GM18520 (cell line): ENCODE data around the gene TCEANC2.
"Not testable (repeated sequence)": the region's sequence is repeated elsewhere in the genome, so short reads cannot be mapped to it uniquely, and the experiment has no call there.

Source experiments
- ATAC-seq: cut with Tn5 transposase; IDR thresholded peaks from one replicate; pipeline ENCODE4 v1.9.1; 2021; ENCODE audit not compliant: unreplicated experiment

Gene TCEANC2

GRCh38 chr1:54084794-54085193 is 31.4 kb downstream of the TCEANC2 start:
- no peak for ATAC-seq

- ATAC-seq = no peak
Observed at GRCh38 chr1:54086754-54087153, 33.3 kb downstream of the TCEANC2 start.

GRCh38 chr1:54088385-54088784 is 35.0 kb downstream of the TCEANC2 start:
- no peak for ATAC-seq

- ATAC-seq = no peak
Observed at GRCh38 chr1:54091666-54092065, 38.3 kb downstream of the TCEANC2 start.

GRCh38 chr1:54094001-54094729 is 40.8 kb downstream of the TCEANC2 start:
- no peak for ATAC-seq

GRCh38 chr1:54094730-54095105 is 41.3 kb downstream of the TCEANC2 start:
- not testable (repeated sequence) for ATAC-seq

- no peak for ATAC-seq
Observed at GRCh38 chr1:54095546-54096226, 42.3 kb downstream of the TCEANC2 start.

- ATAC-seq = no peak
Observed at GRCh38 chr1:54096227-54096876, 42.9 kb downstream of the TCEANC2 start.

- ATAC-seq = no peak
Observed at GRCh38 chr1:54096877-54097240, 43.5 kb downstream of the TCEANC2 start.

GRCh38 chr1:54099061-54099610 is 45.7 kb downstream of the TCEANC2 start:
- no peak for ATAC-seq

GRCh38 chr1:54100500-54100899 is 47.1 kb downstream of the TCEANC2 start:
- ATAC-seq = no peak

GRCh38 chr1:54103414-54103813 is 50.0 kb downstream of the TCEANC2 start:
- no peak for ATAC-seq

GRCh38 chr1:54104613-54105012 is 51.2 kb downstream of the TCEANC2 start:
- not testable (repeated sequence) for ATAC-seq

GRCh38 chr1:54105080-54105479 is 51.7 kb downstream of the TCEANC2 start:
- ATAC-seq = no peak

- no peak for ATAC-seq
Observed at GRCh38 chr1:54105736-54106269, 52.4 kb downstream of the TCEANC2 start.

- no peak for ATAC-seq
Observed at GRCh38 chr1:54107131-54107530, 53.7 kb downstream of the TCEANC2 start.

- ATAC-seq = no peak
Observed at GRCh38 chr1:54108156-54108555, 54.7 kb downstream of the TCEANC2 start.

GRCh38 chr1:54109129-54110090 is 56.0 kb downstream of the TCEANC2 start:
- no peak for ATAC-seq

- ATAC-seq = no peak
Observed at GRCh38 chr1:54110996-54111395, 57.6 kb downstream of the TCEANC2 start.

GRCh38 chr1:54111624-54112023 is 58.2 kb downstream of the TCEANC2 start:
- no peak for ATAC-seq
